Lower leg skin (tissue), 3 donors: Measurements from ENCODE around the gene TAS2R5.

Source experiments
- POLR2A ChIP-seq, 2 donors: fragments of 450-650 bp; IDR thresholded peaks; one replicate each; pipeline ENCODE4 v1.6.1; 2016 to 2017; ENCODE audit warnings: antibody characterized with exemption in 2 of 2, mild to moderate bottlenecking in 1 of 2, moderate library complexity in 1 of 2
- TF ChIP-seq, protein P1 (sequence below), 3 donors: fragments of 450-650 bp; IDR thresholded peaks; one replicate each; pipeline ENCODE4 v1.5.1; 2016; ENCODE audit warnings: antibody characterized with exemption in 3 of 3, mild to moderate bottlenecking in 3 of 3, moderate library complexity in 2 of 3

DNA sequence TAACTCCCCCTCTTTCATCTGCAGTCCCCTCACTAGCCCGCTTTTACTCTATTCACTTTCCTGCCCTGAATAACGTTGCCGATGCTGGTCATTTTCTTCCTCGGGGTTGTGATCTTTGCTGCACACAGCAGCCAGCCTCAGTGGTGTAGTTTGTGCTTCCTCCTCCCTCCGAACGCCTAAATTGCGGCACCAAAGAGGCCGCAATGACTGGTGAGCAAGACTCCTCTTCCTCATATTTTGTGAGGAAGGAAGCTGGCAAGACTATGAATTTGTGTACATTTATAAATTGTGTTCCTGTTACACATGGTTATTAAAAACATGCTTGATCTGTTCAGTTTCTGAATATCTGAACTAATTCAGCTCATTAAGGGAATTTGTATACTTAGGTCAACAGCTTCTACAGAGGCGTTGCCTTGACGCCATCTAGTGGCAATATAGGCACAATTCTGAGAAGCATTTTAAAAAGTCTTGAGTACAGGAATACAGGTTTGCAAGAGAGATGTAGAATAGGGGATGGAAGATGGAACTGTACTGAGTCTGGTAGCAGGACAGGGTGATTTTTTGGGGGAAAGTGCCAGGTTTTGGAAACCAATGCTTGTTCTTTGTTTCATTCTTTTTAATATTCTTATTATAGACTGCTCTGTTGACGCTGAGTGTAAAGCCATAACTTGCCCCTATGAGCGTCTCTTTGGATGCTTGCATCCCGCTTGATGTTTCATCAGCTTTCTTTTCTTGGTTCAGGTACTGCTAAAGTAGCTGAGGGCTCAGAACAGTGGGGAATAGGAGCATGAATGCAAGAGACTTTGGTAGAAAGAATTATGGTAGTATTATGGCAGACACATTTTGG is 4.1 kb upstream of the TAS2R5 start:
- TF ChIP-seq POLR2A (IDR thresholded peaks at IDR 0.05): no peak
- TF ChIP-seq, protein P1, sequence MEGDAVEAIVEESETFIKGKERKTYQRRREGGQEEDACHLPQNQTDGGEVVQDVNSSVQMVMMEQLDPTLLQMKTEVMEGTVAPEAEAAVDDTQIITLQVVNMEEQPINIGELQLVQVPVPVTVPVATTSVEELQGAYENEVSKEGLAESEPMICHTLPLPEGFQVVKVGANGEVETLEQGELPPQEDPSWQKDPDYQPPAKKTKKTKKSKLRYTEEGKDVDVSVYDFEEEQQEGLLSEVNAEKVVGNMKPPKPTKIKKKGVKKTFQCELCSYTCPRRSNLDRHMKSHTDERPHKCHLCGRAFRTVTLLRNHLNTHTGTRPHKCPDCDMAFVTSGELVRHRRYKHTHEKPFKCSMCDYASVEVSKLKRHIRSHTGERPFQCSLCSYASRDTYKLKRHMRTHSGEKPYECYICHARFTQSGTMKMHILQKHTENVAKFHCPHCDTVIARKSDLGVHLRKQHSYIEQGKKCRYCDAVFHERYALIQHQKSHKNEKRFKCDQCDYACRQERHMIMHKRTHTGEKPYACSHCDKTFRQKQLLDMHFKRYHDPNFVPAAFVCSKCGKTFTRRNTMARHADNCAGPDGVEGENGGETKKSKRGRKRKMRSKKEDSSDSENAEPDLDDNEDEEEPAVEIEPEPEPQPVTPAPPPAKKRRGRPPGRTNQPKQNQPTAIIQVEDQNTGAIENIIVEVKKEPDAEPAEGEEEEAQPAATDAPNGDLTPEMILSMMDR (IDR thresholded peaks at IDR 0.05): no peak
